ENCODE data around the gene TCAP.
A peak's percentile ranks its signal among the peaks of the same experiment; 100 is the strongest.

Gene TCAP

GRCh38 chr17:39667945-39668924, 3.1 kb downstream of the TCAP start, which contains the start of gene PNMT:
PNMT (plus strand) TSS chr17:39668453; CDS start chr17:39668476, 23 bp downstream.
- DNase-seq: peak; percentile 54

GRCh38 chr17:39669897-39670735, 5.0 kb downstream of the TCAP start:
- DNase-seq: no peak

- no peak for DNase-seq
Observed at GRCh38 chr17:39670746-39671145, 5.6 kb downstream of the TCAP start.

- no peak for DNase-seq
Observed at GRCh38 chr17:39671651-39672521, 6.7 kb downstream of the TCAP start.

- no peak for DNase-seq
Observed at GRCh38 chr17:39672522-39673334, 7.6 kb downstream of the TCAP start.

- no peak for DNase-seq
Observed at GRCh38 chr17:39673335-39674081, 8.4 kb downstream of the TCAP start.

GRCh38 chr17:39674179-39674578, 9.0 kb downstream of the TCAP start:
- no peak for DNase-seq

- no peak for DNase-seq
Observed at GRCh38 chr17:39674702-39675389, 9.7 kb downstream of the TCAP start.

- DNase-seq: no peak
Observed at GRCh38 chr17:39675390-39676082, 10.4 kb downstream of the TCAP start.

- DNase-seq: peak; percentile 59
Observed at GRCh38 chr17:39676198-39676819, 11.2 kb downstream of the TCAP start.

GRCh38 chr17:39677072-39677471, 11.9 kb downstream of the TCAP start:
- no peak for DNase-seq

- DNase-seq: no peak
Observed at GRCh38 chr17:39677542-39678339, 12.6 kb downstream of the TCAP start.

GRCh38 chr17:39678340-39679116, 13.4 kb downstream of the TCAP start:
- DNase-seq: no peak

- peak; percentile 51 for DNase-seq
Observed at GRCh38 chr17:39679521-39680192, 14.5 kb downstream of the TCAP start.

- DNase-seq: no peak
Observed at GRCh38 chr17:39683295-39683939, 18.3 kb downstream of the TCAP start.

Data from central memory CD4-positive, alpha-beta T cell (primary cell).